ENCODE results near the gene KRT80.

DNA sequence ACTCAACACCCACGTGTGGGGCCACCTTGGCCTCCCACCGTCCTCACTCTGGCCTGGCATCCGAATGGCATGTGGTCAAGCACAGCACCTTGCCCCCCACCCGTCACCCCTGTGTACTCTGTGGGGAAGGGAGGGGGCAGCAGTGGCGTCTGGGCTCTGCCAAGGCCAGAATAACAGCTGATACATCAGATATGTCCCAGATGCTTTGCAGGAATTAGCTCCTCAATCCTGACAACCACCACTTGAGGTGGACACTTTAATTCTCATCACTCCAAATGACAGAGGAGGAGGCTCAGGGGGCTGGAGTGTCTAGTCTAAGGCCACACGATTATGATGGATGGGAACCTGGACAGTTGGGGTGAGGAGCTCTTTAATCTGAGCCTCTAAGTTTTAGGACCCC is 1.7 kb upstream of the KRT80 start:
- TF ChIP-seq, protein P1, sequence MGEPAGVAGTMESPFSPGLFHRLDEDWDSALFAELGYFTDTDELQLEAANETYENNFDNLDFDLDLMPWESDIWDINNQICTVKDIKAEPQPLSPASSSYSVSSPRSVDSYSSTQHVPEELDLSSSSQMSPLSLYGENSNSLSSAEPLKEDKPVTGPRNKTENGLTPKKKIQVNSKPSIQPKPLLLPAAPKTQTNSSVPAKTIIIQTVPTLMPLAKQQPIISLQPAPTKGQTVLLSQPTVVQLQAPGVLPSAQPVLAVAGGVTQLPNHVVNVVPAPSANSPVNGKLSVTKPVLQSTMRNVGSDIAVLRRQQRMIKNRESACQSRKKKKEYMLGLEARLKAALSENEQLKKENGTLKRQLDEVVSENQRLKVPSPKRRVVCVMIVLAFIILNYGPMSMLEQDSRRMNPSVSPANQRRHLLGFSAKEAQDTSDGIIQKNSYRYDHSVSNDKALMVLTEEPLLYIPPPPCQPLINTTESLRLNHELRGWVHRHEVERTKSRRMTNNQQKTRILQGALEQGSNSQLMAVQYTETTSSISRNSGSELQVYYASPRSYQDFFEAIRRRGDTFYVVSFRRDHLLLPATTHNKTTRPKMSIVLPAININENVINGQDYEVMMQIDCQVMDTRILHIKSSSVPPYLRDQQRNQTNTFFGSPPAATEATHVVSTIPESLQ (CRISPR knock-in tag; conservative IDR thresholded peaks at IDR 0.05), result no peak
- no peak for TF ChIP-seq ZNF496 (CRISPR knock-in tag; IDR thresholded peaks at IDR 0.05; ENCODE audit: insufficient replicate concordance)
- TF ChIP-seq, protein P2, sequence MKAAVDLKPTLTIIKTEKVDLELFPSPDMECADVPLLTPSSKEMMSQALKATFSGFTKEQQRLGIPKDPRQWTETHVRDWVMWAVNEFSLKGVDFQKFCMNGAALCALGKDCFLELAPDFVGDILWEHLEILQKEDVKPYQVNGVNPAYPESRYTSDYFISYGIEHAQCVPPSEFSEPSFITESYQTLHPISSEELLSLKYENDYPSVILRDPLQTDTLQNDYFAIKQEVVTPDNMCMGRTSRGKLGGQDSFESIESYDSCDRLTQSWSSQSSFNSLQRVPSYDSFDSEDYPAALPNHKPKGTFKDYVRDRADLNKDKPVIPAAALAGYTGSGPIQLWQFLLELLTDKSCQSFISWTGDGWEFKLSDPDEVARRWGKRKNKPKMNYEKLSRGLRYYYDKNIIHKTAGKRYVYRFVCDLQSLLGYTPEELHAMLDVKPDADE (CRISPR knock-in tag; IDR thresholded peaks at IDR 0.05), result no peak
- TF ChIP-seq, protein P3, sequence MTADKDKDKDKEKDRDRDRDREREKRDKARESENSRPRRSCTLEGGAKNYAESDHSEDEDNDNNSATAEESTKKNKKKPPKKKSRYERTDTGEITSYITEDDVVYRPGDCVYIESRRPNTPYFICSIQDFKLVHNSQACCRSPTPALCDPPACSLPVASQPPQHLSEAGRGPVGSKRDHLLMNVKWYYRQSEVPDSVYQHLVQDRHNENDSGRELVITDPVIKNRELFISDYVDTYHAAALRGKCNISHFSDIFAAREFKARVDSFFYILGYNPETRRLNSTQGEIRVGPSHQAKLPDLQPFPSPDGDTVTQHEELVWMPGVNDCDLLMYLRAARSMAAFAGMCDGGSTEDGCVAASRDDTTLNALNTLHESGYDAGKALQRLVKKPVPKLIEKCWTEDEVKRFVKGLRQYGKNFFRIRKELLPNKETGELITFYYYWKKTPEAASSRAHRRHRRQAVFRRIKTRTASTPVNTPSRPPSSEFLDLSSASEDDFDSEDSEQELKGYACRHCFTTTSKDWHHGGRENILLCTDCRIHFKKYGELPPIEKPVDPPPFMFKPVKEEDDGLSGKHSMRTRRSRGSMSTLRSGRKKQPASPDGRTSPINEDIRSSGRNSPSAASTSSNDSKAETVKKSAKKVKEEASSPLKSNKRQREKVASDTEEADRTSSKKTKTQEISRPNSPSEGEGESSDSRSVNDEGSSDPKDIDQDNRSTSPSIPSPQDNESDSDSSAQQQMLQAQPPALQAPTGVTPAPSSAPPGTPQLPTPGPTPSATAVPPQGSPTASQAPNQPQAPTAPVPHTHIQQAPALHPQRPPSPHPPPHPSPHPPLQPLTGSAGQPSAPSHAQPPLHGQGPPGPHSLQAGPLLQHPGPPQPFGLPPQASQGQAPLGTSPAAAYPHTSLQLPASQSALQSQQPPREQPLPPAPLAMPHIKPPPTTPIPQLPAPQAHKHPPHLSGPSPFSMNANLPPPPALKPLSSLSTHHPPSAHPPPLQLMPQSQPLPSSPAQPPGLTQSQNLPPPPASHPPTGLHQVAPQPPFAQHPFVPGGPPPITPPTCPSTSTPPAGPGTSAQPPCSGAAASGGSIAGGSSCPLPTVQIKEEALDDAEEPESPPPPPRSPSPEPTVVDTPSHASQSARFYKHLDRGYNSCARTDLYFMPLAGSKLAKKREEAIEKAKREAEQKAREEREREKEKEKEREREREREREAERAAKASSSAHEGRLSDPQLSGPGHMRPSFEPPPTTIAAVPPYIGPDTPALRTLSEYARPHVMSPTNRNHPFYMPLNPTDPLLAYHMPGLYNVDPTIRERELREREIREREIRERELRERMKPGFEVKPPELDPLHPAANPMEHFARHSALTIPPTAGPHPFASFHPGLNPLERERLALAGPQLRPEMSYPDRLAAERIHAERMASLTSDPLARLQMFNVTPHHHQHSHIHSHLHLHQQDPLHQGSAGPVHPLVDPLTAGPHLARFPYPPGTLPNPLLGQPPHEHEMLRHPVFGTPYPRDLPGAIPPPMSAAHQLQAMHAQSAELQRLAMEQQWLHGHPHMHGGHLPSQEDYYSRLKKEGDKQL (CRISPR knock-in tag; IDR thresholded peaks at IDR 0.05; ENCODE audit: low read depth), result no peak
- no peak for TF ChIP-seq FOSL2 (CRISPR knock-in tag; IDR thresholded peaks at IDR 0.05)
- TF ChIP-seq, protein P4, sequence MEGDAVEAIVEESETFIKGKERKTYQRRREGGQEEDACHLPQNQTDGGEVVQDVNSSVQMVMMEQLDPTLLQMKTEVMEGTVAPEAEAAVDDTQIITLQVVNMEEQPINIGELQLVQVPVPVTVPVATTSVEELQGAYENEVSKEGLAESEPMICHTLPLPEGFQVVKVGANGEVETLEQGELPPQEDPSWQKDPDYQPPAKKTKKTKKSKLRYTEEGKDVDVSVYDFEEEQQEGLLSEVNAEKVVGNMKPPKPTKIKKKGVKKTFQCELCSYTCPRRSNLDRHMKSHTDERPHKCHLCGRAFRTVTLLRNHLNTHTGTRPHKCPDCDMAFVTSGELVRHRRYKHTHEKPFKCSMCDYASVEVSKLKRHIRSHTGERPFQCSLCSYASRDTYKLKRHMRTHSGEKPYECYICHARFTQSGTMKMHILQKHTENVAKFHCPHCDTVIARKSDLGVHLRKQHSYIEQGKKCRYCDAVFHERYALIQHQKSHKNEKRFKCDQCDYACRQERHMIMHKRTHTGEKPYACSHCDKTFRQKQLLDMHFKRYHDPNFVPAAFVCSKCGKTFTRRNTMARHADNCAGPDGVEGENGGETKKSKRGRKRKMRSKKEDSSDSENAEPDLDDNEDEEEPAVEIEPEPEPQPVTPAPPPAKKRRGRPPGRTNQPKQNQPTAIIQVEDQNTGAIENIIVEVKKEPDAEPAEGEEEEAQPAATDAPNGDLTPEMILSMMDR (CRISPR knock-in tag; IDR thresholded peaks at IDR 0.05), result no peak
- no peak for TF ChIP-seq HDAC2 (CRISPR knock-in tag; IDR thresholded peaks at IDR 0.05)
- no peak for TF ChIP-seq MED8 (CRISPR knock-in tag; IDR thresholded peaks at IDR 0.05; ENCODE audit: insufficient replicate concordance)
- no peak for TF ChIP-seq TOE1 (CRISPR knock-in tag; IDR thresholded peaks at IDR 0.05)
- TF ChIP-seq, protein P5, sequence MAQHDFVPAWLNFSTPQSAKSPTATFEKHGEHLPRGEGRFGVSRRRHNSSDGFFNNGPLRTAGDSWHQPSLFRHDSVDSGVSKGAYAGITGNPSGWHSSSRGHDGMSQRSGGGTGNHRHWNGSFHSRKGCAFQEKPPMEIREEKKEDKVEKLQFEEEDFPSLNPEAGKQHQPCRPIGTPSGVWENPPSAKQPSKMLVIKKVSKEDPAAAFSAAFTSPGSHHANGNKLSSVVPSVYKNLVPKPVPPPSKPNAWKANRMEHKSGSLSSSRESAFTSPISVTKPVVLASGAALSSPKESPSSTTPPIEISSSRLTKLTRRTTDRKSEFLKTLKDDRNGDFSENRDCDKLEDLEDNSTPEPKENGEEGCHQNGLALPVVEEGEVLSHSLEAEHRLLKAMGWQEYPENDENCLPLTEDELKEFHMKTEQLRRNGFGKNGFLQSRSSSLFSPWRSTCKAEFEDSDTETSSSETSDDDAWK (CRISPR knock-in tag; IDR thresholded peaks at IDR 0.05), result no peak
